GM12878 (cell line): Measurements from ENCODE around the gene ERN2. TPM values are rescaled to one million over a fixed set of nuclear protein-coding genes. Genes with fewer than 3 reads are reported as not detected.

ENCODE experiments used
- ATAC-seq: fragments of 200-7000 bp; cut with Tn5 transposase; 3 replicates; pipeline ENCODE4 v1.9.1; 2020; ENCODE audit warnings: mild to moderate bottlenecking, moderate library complexity
- BruUV-seq: library from RNA; stranded (reverse); fragments of 400-500 nt; replicated peaks from 2 replicates; lab custom pipeline; 2021; lab: Mats Ljungman, UMichigan
- CTCF ChIA-PET: fragments of 300-600 bp; sonication (Branson Sonifier 250); formaldehyde crosslinking; extraction: SDS; loops from one replicate; lab custom pipeline; 2021; ENCODE audit warnings: inconsistent platforms; lab: Yijun Ruan, JAX
- POLR2A ChIA-PET: fragments of 350-600 bp; formaldehyde crosslinking; extraction: SDS; loops from one replicate; lab custom pipeline; 2021; ENCODE audit warnings: inconsistent platforms; lab: Charles Lee
- RAD21 ChIA-PET: fragments of 300-600 bp; sonication (Branson Sonifier 250); formaldehyde crosslinking; loops from one replicate; lab custom pipeline; 2023; ENCODE audit warnings: antibody characterized with exemption; ENCODE audit not compliant: unreplicated experiment; lab: Charles Lee
- SMC1A ChIA-PET: fragments of 300-600 bp; sonication (Branson Sonifier 250); formaldehyde crosslinking; loops from one replicate; lab custom pipeline; 2023; ENCODE audit not compliant: unreplicated experiment, uncharacterized antibody; lab: Charles Lee
- DNase-seq: peaks from one replicate; pipeline ENCODE4 v3.0.0-alpha.2; 2011; ENCODE audit warnings: low read depth, low spot score
- FAIRE-seq: peaks from 3 replicates; lab custom pipeline; 2011; peaks lifted over from hg19 to GRCh38; lab: Jason Lieb, UNC
- H2AFZ ChIP-seq: 2 replicates; pipeline ENCODE4 v1.6.0; 2011; ENCODE audit warnings: low read depth, low read length, control low read depth; ENCODE audit not compliant: control insufficient read depth
- H3K27ac ChIP-seq: 2 replicates; pipeline ENCODE4 v1.5.1; 2011; ENCODE audit warnings: control low read depth; ENCODE audit not compliant: control insufficient read depth, insufficient read depth
- H3K27me3 ChIP-seq, 2 experiments: replicated peaks in 1 of 2; 2 replicates each; pipeline versions ENCODE4 v1.6.0 to v1.6.1; 2011; ENCODE audit warnings: low read length in 1 of 2; ENCODE audit not compliant: control insufficient read depth in 2 of 2, insufficient read depth in 2 of 2
- H3K36me3 ChIP-seq, 2 experiments: 2 replicates each; pipeline ENCODE4 v1.5.1; 2011; ENCODE audit warnings: low read length in 1 of 2; ENCODE audit not compliant: control insufficient read depth in 2 of 2, insufficient read depth in 2 of 2
- H3K4me1 ChIP-seq: 2 replicates; pipeline ENCODE4 v1.6.1; 2011; ENCODE audit warnings: mild to moderate bottlenecking, low read length, moderate library complexity, mixed read lengths; ENCODE audit not compliant: control insufficient read depth, insufficient read depth
- H3K4me2 ChIP-seq: 2 replicates; pipeline ENCODE4 v1.6.0; 2011; ENCODE audit warnings: control low read depth; ENCODE audit not compliant: control insufficient read depth, insufficient read depth
- H3K4me3 ChIP-seq: fragments of 200-600 bp; sonication (generic); 2 replicates; pipeline ENCODE4 v1.5.1; 2016
- H3K79me2 ChIP-seq: 2 replicates; pipeline ENCODE4 v1.6.0; 2011; ENCODE audit warnings: low read length; ENCODE audit not compliant: control insufficient read depth, insufficient read depth
- H3K9ac ChIP-seq: 2 replicates; pipeline ENCODE4 v1.8.0; 2011; ENCODE audit warnings: low read length, control low read depth, mixed read lengths; ENCODE audit not compliant: control insufficient read depth, insufficient read depth
- H3K9me3 ChIP-seq: replicated peaks from 3 replicates; pipeline ENCODE4 v1.5.1; 2011; ENCODE audit warnings: mild to moderate bottlenecking, low read length; ENCODE audit not compliant: control insufficient read depth, insufficient read depth
- H4K20me1 ChIP-seq: 2 replicates; pipeline ENCODE4 v1.6.0; 2011; ENCODE audit not compliant: control insufficient read depth, insufficient read depth
- BHLHE40 ChIP-seq, 2 experiments: fragments of 450-650 bp in 1 of 2; IDR thresholded peaks; 2 replicates each; pipeline ENCODE4 v1.6.1; 2011 to 2017; ENCODE audit warnings: low read depth in 2 of 2, borderline replicate concordance in 1 of 2, improper control_type of control experiment in 1 of 2, low read length in 1 of 2, mild to moderate bottlenecking in 1 of 2
- CHD1 ChIP-seq: IDR thresholded peaks from 2 replicates; pipeline ENCODE4 v1.6.1; 2012; ENCODE audit warnings: low read depth, low read length, improper control_type of control experiment
- MTA3 ChIP-seq: IDR thresholded peaks from 2 replicates; pipeline ENCODE4 v1.6.1; 2012; ENCODE audit warnings: low read length, inconsistent platforms, borderline replicate concordance
- NFYA ChIP-seq: IDR thresholded peaks from 2 replicates; pipeline ENCODE4 v1.6.1; 2011; ENCODE audit warnings: low read depth, mild to moderate bottlenecking, low read length, improper control_type of control experiment, borderline replicate concordance
- RELA ChIP-seq: fragments of 450-650 bp; IDR thresholded peaks from 2 replicates; pipeline ENCODE4 v1.8.0; 2014; ENCODE audit warnings: borderline replicate concordance; ENCODE audit not compliant: partially characterized antibody
- TCF3 ChIP-seq: IDR thresholded peaks from 2 replicates; pipeline ENCODE4 v1.6.1; 2012; ENCODE audit warnings: low read depth, mild to moderate bottlenecking, low read length, borderline replicate concordance; ENCODE audit not compliant: insufficient read depth
- WGBS: methylation state at CpG from one replicate; pipeline ENCODE4 v1.1.6; 2016; ENCODE audit warnings: low lambda C conversion rate; ENCODE audit not compliant: insufficient replicate concordance, insufficient coverage; ENCODE audit errors: missing lambda C conversion rate; 5-methylcytosine and 5-hydroxymethylcytosine counted together
- in situ Hi-C: fragments of 300-500 bp; cut with MboI; formaldehyde crosslinking; loops from 9 replicates; pipeline ENCODE4 v1.14.3; 2018; ENCODE audit warnings: mixed read lengths
- intact Hi-C: fragments of 100-400 bp; cut with micrococcal nuclease; formaldehyde crosslinking; loops from one replicate; pipeline ENCODE4 v1.14.2; 2022; ENCODE audit not compliant: unreplicated experiment
- polyA plus RNA-seq, 11 experiments: library from polyadenylated mRNA; depleted of rRNA in 4 of 11; unstranded in 6 of 11; stranded (reverse) in 5 of 11; fragments of >200 nt; fragmentation: Nextera tagmentation in 4 of 11; fragmentation: Illumina TruSeq in 1 of 11; extraction: Ambion mirVana in 4 of 11; extraction: Trizol in 1 of 11; gene quantifications; 1 replicate in 1 of 11; 2 replicates in 10 of 11; pipeline versions ENCODE4 v1.2.1 to v1.2.3, GENCODE V29; 2011 to 2016; ENCODE audit warnings: inconsistent platforms in 2 of 11, missing spikeins in 2 of 11, low read depth in 1 of 11
- total RNA-seq, 4 experiments: library from RNA; depleted of rRNA in 3 of 4; stranded (reverse); fragments of >200 nt in 3 of 4; fragmentation: Illumina TruSeq in 1 of 4; extraction: Trizol in 1 of 4; gene quantifications; 2 replicates each; pipeline versions ENCODE4 v1.2.1 to v1.2.3, GENCODE V29; 2013 to 2021
- TF ChIP-seq, protein P1 (sequence below), 3 experiments: IDR thresholded peaks in 2 of 3; conservative IDR thresholded peaks in 1 of 3; 2 replicates each; pipeline ENCODE4 v1.5.1; 2011; ENCODE audit warnings: low read depth in 3 of 3, low read length in 3 of 3, mild to moderate bottlenecking in 3 of 3, control low read depth in 2 of 3, moderate library complexity in 2 of 3, inconsistent platforms in 1 of 3, mixed read lengths in 1 of 3; ENCODE audit not compliant: control insufficient read depth in 2 of 3, insufficient read depth in 1 of 3; ENCODE audit errors: extremely low read depth in 1 of 3
- TF ChIP-seq, protein P2 (sequence below): IDR thresholded peaks from 2 replicates; pipeline ENCODE4 v1.6.1; 2012; ENCODE audit warnings: low read depth, low read length, improper control_type of control experiment

ERN2 gene
- total and polyA plus RNA-seq, 10 of the 15 experiments (the other 5 are each of a cell fraction or from before 2014, with no cell fraction given) = 0.06 to 0.95 (median 0.36) TPM; not detected in 5

DNA sequence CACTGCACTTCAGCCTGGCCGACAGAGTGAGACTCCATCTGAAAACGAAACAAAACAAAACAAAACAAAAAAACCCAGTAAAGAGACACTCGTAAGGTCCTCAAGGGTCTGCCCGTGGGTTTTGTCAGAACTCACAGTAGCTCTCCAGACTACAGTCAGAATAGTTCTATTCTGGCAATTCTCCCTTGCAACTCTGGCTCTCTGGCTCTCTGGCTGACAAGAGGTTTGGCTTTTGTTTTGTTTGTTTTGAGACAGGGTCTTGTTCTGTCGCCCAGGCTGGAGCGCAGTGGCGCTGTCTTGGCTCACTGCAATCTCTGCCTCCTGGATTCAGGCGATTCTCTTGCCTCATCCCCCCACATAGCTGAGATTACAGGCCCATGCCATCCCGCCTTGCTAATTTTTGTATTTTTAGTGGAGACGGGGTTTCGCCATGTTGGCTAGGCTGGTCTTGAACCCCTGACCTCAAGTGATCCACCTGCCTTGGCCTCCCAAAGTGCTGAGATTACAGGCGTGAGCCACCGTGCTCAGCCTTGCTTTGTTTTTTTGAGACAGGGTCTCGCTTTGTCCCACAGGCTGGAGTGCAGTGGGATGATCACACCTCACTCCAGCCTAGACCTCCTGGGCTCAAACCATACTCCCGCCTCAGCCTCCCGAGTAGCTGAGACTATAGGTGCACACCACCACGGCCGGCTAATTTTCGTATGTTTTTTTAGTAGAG, 21.3 kb upstream of the ERN2 start:
- no TSS peak for BruUV-seq
- ATAC-seq (peak; percentile 35), DNase-seq (no peak), FAIRE-seq (no peak)
- intact Hi-C loops (no loop called here), in situ Hi-C loops (loop anchor here (10.0 kb wide), 1 partner anchor 520 kb away; the partner anchor contains the start of gene CACNG3)
- SMC1A ChIA-PET = interaction anchor here (0.6 to 1.4 kb wide), 5 partner anchors 140 to 770 kb away, joined by 3 to 6 read pairs (median 3); no protein-coding TSS in a partner anchor
- RAD21 ChIA-PET = interaction anchor here (0.6 to 1.0 kb wide), 5 partner anchors 48 to 770 kb away, joined by 3 to 5 read pairs (median 4); no protein-coding TSS in a partner anchor
- POLR2A ChIA-PET = no interaction called here
- Histone ChIP-seq H4K20me1 (no peaks in the 10 kb centered on the region), H3K4me3 (no peak overlapping the region), H3K27ac (no peak overlapping the region), H3K9ac (no peak overlapping the region), H3K4me2 (no peak overlapping the region), H3K9me3 (no peaks in the 10 kb centered on the region), H3K36me3 (no peaks in the 10 kb centered on the region), H3K79me2 (no peaks in the 10 kb centered on the region), H3K4me1 (peaks cover 8% of the 10 kb centered on the region), H3K27me3 (no peaks in the 10 kb centered on the region), H2AFZ (no peak overlapping the region)
- TF ChIP-seq TCF3 = no peak
- TF ChIP-seq CHD1 = no peak
- no peak for TF ChIP-seq BHLHE40 (IDR thresholded peaks at IDR 0.05; ENCODE audit: borderline replicate concordance in 1 of 2, low read depth in 2 of 2, low read length in 1 of 2)
- TF ChIP-seq, protein P1, sequence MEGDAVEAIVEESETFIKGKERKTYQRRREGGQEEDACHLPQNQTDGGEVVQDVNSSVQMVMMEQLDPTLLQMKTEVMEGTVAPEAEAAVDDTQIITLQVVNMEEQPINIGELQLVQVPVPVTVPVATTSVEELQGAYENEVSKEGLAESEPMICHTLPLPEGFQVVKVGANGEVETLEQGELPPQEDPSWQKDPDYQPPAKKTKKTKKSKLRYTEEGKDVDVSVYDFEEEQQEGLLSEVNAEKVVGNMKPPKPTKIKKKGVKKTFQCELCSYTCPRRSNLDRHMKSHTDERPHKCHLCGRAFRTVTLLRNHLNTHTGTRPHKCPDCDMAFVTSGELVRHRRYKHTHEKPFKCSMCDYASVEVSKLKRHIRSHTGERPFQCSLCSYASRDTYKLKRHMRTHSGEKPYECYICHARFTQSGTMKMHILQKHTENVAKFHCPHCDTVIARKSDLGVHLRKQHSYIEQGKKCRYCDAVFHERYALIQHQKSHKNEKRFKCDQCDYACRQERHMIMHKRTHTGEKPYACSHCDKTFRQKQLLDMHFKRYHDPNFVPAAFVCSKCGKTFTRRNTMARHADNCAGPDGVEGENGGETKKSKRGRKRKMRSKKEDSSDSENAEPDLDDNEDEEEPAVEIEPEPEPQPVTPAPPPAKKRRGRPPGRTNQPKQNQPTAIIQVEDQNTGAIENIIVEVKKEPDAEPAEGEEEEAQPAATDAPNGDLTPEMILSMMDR (IDR thresholded peaks at IDR 0.05 in 2 of 3, conservative IDR thresholded peaks at IDR 0.05 in 1 of 3; ENCODE audit: control insufficient read depth in 2 of 3, extremely low read depth in 1 of 3, insufficient read depth in 1 of 3, low read depth in 3 of 3, low read length in 3 of 3) = no peak
- TF ChIP-seq NFYA = no peak
- TF ChIP-seq MTA3 = no peak
- no peak for TF ChIP-seq RELA
- TF ChIP-seq, protein P2, sequence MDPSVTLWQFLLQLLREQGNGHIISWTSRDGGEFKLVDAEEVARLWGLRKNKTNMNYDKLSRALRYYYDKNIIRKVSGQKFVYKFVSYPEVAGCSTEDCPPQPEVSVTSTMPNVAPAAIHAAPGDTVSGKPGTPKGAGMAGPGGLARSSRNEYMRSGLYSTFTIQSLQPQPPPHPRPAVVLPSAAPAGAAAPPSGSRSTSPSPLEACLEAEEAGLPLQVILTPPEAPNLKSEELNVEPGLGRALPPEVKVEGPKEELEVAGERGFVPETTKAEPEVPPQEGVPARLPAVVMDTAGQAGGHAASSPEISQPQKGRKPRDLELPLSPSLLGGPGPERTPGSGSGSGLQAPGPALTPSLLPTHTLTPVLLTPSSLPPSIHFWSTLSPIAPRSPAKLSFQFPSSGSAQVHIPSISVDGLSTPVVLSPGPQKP = no peak
- WGBS = 62% methylated on average over 19 of the region's 19 CpGs
- CTCF ChIA-PET = interaction anchor here (0.6 to 1.3 kb wide), 6 partner anchors 37 to 765 kb away, joined by 3 to 5 read pairs (median 3); no protein-coding TSS in a partner anchor
